NOMO-1 treated with DMSO at 0.1 percent for 48 hours (cell line): ENCODE measurements around the gene ZNF764.
"Not testable (repeated sequence)": the region's sequence is repeated elsewhere in the genome, so short reads cannot be mapped to it uniquely, and the experiment has no call there.

Experiments used
- DNase-seq: peaks from one replicate; lab custom pipeline; 2025; ENCODE audit not compliant: unreplicated experiment; lab: John Stamatoyannopoulos, UW

ZNF764 gene

GRCh38 chr16:30548416-30549253, 9.5 kb downstream of the ZNF764 start:
- DNase-seq, result no peak

- peak; percentile 44 for DNase-seq
These were observed 12.1 kb downstream of the ZNF764 start for GRCh38 chr16:30546115-30546514.

- no peak for DNase-seq
These were observed 15.1 kb downstream of the ZNF764 start for GRCh38 chr16:30543067-30543466.

GRCh38 chr16:30541502-30542329, 16.5 kb downstream of the ZNF764 start:
- no peak for DNase-seq

- DNase-seq, result not testable (repeated sequence)
These were observed 17.2 kb downstream of the ZNF764 start for GRCh38 chr16:30540916-30541464.

GRCh38 chr16:30539986-30540526, 18.1 kb downstream of the ZNF764 start:
- DNase-seq, result not testable (repeated sequence)

GRCh38 chr16:30539000-30539964, 18.9 kb downstream of the ZNF764 start:
- no peak for DNase-seq

GRCh38 chr16:30536391-30537024, 21.7 kb downstream of the ZNF764 start:
- not testable (repeated sequence) for DNase-seq

- peak; percentile 78 for DNase-seq
These were observed 22.4 kb downstream of the ZNF764 start for GRCh38 chr16:30535777-30536190.

GRCh38 chr16:30535106-30535776, 22.9 kb downstream of the ZNF764 start:
- no peak for DNase-seq

GRCh38 chr16:30534368-30535105, 23.6 kb downstream of the ZNF764 start, which contains the start of gene ZNF747:
TSS of gene ZNF747 (minus strand) at chr16:30534858. CDS start at chr16:30534679, 179 bp downstream.
- DNase-seq, result peak; percentile 71

GRCh38 chr16:30533748-30534367, 24.3 kb downstream of the ZNF764 start:
- no peak for DNase-seq

GRCh38 chr16:30533146-30533522, 25.0 kb downstream of the ZNF764 start:
- no peak for DNase-seq

GRCh38 chr16:30532285-30533145, 25.7 kb downstream of the ZNF764 start:
- no peak for DNase-seq

GRCh38 chr16:30530163-30531037, 27.8 kb downstream of the ZNF764 start:
- DNase-seq, result no peak

- DNase-seq, result no peak
These were observed 29.2 kb downstream of the ZNF764 start for GRCh38 chr16:30528799-30529457.
